ENCODE data around the gene NUP88. TPM values are rescaled to one million over a fixed set of nuclear protein-coding genes. Genes with fewer than 3 reads are reported as not detected.

The NUP88 gene
- total and polyA plus RNA-seq, 10 of the 15 experiments (the other 5 are each of a cell fraction or from before 2014, with no cell fraction given), result 110 to 244 (median 188) TPM

DNA sequence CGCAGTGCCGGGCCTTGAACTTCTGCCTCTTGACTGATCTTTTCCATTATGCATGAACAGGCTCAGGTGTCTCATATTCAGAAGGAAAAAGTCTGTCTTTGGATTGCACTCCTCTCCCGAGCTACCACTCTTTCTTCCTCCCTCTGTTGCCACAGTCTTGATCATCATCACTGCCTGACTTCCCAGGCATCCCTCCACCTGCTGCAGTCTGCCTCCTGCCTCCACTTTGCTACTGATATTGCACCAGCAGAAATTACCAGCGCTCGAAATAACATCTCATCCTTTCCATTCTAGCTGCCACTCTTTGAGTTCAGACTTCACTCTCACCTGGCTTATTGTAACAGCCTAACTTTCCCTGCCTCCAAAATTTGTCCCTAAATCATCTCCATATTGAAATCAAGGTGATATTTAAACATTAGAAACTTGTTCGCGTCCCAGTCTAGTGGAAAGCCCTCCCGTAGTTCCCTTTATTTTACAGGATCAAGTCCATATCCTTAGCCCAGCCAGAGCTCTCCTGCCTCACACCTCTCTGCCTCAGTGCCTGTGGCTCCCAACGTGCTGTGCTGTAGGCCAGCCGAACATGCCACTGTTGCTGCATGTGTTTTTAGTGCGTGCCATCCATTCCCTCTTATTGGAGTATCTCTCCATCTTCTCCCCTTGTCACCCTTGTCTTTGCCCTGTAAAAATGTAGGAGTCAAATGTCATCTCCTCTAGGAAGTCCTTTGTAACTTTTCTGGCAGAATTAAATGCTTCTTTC is 39.9 kb downstream of the NUP88 start:
- in situ Hi-C loops (cut with MboI) (no loop called here), intact Hi-C loops (cut with micrococcal nuclease; ENCODE audit: unreplicated experiment) (no loop called here)
- Histone ChIP-seq H4K20me1 (ENCODE audit: control insufficient read depth, insufficient read depth) (no peaks in the 10 kb centered on the region; the same call in 1 of the 2 replicates), H3K27ac (ENCODE audit: control insufficient read depth, insufficient read depth) (no peak overlapping the region), H3K4me3 (no peak overlapping the region), H3K9me3 (replicated peaks; ENCODE audit: control insufficient read depth, insufficient read depth, low read length) (no peaks in the 10 kb centered on the region), H2AFZ (ENCODE audit: control insufficient read depth, low read depth, low read length) (no peak overlapping the region), H3K4me1 (ENCODE audit: control insufficient read depth, insufficient read depth, low read length) (no peaks in the 10 kb centered on the region), H3K79me2 (ENCODE audit: control insufficient read depth, insufficient read depth, low read length) (no peaks in the 10 kb centered on the region), H3K4me2 (ENCODE audit: control insufficient read depth, insufficient read depth) (no peak overlapping the region), H3K27me3 (replicated peaks in 1 of 2; ENCODE audit: control insufficient read depth in 2 of 2, insufficient read depth in 2 of 2, low read length in 1 of 2) (no peaks in the 10 kb centered on the region), H3K36me3 (ENCODE audit: control insufficient read depth in 2 of 2, insufficient read depth in 2 of 2, low read length in 1 of 2) (peaks cover 31 to 66% of the 10 kb centered on the region in 2 experiments), H3K9ac (ENCODE audit: control insufficient read depth, insufficient read depth, low read length) (no peak overlapping the region)
- WGBS (ENCODE audit: insufficient coverage, insufficient replicate concordance, low lambda C conversion rate, missing lambda C conversion rate), result 96% methylated on average over 11 of the region's 11 CpGs
- BruUV-seq (replicated peaks), result TSS peak; percentile 8
- TF ChIP-seq ASH2L (IDR thresholded peaks at IDR 0.05; ENCODE audit: borderline replicate concordance, low read depth) (no peak), POLR2AphosphoS5 (IDR thresholded peaks at IDR 0.05; ENCODE audit: low read length) (peak; percentile 55; the same call in 1 of the 2 replicates), POLR2A (IDR thresholded peaks at IDR 0.05; ENCODE audit: low read depth, low read length) (peak; percentile 61), CREM (IDR thresholded peaks at IDR 0.05; ENCODE audit: low read depth) (no peak)
- TF ChIP-seq, protein P1, sequence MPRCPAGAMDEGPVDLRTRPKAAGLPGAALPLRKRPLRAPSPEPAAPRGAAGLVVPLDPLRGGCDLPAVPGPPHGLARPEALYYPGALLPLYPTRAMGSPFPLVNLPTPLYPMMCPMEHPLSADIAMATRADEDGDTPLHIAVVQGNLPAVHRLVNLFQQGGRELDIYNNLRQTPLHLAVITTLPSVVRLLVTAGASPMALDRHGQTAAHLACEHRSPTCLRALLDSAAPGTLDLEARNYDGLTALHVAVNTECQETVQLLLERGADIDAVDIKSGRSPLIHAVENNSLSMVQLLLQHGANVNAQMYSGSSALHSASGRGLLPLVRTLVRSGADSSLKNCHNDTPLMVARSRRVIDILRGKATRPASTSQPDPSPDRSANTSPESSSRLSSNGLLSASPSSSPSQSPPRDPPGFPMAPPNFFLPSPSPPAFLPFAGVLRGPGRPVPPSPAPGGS (IDR thresholded peaks at IDR 0.05; ENCODE audit: borderline replicate concordance, insufficient read depth, low read depth, low read length, poor library complexity, severe bottlenecking), result no peak
- RAD21 ChIA-PET (ENCODE audit: unreplicated experiment), result no interaction called here
- SMC1A ChIA-PET (ENCODE audit: uncharacterized antibody, unreplicated experiment), result interaction anchor here (0.6 kb wide), 1 partner anchor 62 kb away, joined by 4 read pairs; no protein-coding TSS in a partner anchor
- ATAC-seq, result no peak
- no peak for DNase-seq (ENCODE audit: low read depth, low spot score)
- CTCF ChIA-PET, result interaction anchor here (0.9 to 1.3 kb wide), 3 partner anchors 19 to 167 kb away, joined by 3 to 5 read pairs (median 4); no protein-coding TSS in a partner anchor
- no peak for FAIRE-seq
- POLR2A ChIA-PET, result interaction anchor here (0.6 kb wide), 1 partner anchor 63 kb away, joined by 7 read pairs; no protein-coding TSS in a partner anchor

All from GM12878 (cell line).